Upper lobe of left lung (tissue), 4 donors: ENCODE measurements around the gene TTR.

Experiments
- EP300 ChIP-seq, 4 donors: sonication (generic); formaldehyde crosslinking; IDR thresholded peaks; one replicate each; pipeline ENCODE4 v1.5.1; 2017; ENCODE audit warnings: antibody characterized with exemption in 4 of 4, control low read depth in 2 of 4
- POLR2A ChIP-seq, 4 donors: fragments of 450-650 bp; IDR thresholded peaks; one replicate each; pipeline ENCODE4 v1.5.1; 2016 to 2017; ENCODE audit warnings: antibody characterized with exemption in 4 of 4, mild to moderate bottlenecking in 2 of 4
- POLR2AphosphoS5 ChIP-seq, 2 donors: sonication (generic); formaldehyde crosslinking; IDR thresholded peaks; one replicate each; pipeline ENCODE4 v1.5.1; 2017; ENCODE audit warnings: antibody characterized with exemption in 2 of 2
- TF ChIP-seq, protein P1 (sequence below), 6 experiments: fragments of 450-650 bp in 4 of 6; fragments of 200-600 bp in 2 of 6; sonication (generic) in 2 of 6; IDR thresholded peaks; one replicate each; pipeline ENCODE4 v1.5.1; 2016 to 2019; ENCODE audit warnings: antibody characterized with exemption in 6 of 6

DNA sequence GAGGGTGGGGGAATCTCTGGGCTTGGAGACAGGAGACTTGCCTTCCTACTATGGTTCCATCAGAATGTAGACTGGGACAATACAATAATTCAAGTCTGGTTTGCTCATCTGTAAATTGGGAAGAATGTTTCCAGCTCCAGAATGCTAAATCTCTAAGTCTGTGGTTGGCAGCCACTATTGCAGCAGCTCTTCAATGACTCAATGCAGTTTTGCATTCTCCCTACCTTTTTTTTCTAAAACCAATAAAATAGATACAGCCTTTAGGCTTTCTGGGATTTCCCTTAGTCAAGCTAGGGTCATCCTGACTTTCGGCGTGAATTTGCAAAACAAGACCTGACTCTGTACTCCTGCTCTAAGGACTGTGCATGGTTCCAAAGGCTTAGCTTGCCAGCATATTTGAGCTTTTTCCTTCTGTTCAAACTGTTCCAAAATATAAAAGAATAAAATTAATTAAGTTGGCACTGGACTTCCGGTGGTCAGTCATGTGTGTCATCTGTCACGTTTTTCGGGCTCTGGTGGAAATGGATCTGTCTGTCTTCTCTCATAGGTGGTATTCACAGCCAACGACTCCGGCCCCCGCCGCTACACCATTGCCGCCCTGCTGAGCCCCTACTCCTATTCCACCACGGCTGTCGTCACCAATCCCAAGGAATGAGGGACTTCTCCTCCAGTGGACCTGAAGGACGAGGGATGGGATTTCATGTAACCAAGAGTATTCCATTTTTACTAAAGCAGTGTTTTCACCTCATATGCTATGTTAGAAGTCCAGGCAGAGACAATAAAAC lies 6.5 kb downstream of the TTR start:
- no peak for TF ChIP-seq POLR2AphosphoS5 (IDR thresholded peaks at IDR 0.05)
- TF ChIP-seq, protein P1, sequence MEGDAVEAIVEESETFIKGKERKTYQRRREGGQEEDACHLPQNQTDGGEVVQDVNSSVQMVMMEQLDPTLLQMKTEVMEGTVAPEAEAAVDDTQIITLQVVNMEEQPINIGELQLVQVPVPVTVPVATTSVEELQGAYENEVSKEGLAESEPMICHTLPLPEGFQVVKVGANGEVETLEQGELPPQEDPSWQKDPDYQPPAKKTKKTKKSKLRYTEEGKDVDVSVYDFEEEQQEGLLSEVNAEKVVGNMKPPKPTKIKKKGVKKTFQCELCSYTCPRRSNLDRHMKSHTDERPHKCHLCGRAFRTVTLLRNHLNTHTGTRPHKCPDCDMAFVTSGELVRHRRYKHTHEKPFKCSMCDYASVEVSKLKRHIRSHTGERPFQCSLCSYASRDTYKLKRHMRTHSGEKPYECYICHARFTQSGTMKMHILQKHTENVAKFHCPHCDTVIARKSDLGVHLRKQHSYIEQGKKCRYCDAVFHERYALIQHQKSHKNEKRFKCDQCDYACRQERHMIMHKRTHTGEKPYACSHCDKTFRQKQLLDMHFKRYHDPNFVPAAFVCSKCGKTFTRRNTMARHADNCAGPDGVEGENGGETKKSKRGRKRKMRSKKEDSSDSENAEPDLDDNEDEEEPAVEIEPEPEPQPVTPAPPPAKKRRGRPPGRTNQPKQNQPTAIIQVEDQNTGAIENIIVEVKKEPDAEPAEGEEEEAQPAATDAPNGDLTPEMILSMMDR (IDR thresholded peaks at IDR 0.05): no peak
- TF ChIP-seq POLR2A (IDR thresholded peaks at IDR 0.05): no peak
- no peak for TF ChIP-seq EP300 (IDR thresholded peaks at IDR 0.05)
